Right lobe of liver (tissue), 6 donors: ENCODE measurements around the gene SMIM9. TPM values are rescaled to one million over a fixed set of nuclear protein-coding genes. Genes with fewer than 3 reads are reported as not detected.

Source experiments
- ATAC-seq, 4 donors: fragments of 200-7000 bp; cut with Tn5 transposase; one replicate each; pipeline ENCODE4 v1.9.1; 2020; ENCODE audit warnings: mild to moderate bottlenecking in 4 of 4, moderate library complexity in 4 of 4
- DNase-seq, 3 donors: peaks; one replicate each; pipeline ENCODE4 v3.0.0-alpha.2; 2020
- H3K27ac ChIP-seq, 3 donors: fragments of 200-600 bp; one replicate each; pipeline ENCODE4 v1.8.0; 2022
- H3K27me3 ChIP-seq, 2 donors: fragments of 200-600 bp; one replicate each; pipeline ENCODE4 v1.8.0; 2022
- H3K36me3 ChIP-seq, 4 donors: fragments of 200-600 bp; sonication (generic) in 1 of 4; one replicate each; pipeline versions ENCODE4 v1.5.1 to v1.8.0; 2017 to 2022; ENCODE audit warnings: control low read depth in 1 of 4
- H3K4me1 ChIP-seq, 4 donors: fragments of 200-600 bp; sonication (generic) in 1 of 4; one replicate each; pipeline versions ENCODE4 v1.5.1 to v1.8.0; 2017 to 2022; ENCODE audit warnings: control low read depth in 1 of 4
- H3K4me3 ChIP-seq, 3 donors: fragments of 200-600 bp; one replicate each; pipeline ENCODE4 v1.8.0; 2022
- H3K9me3 ChIP-seq, 4 donors: fragments of 200-600 bp; sonication (generic) in 1 of 4; one replicate each; pipeline versions ENCODE4 v1.5.1 to v1.8.0; 2017 to 2022; ENCODE audit warnings: control low read depth in 1 of 4
- CTCF ChIP-seq, 4 donors: fragments of 200-600 bp in 3 of 4; fragments of 450-650 bp in 1 of 4; IDR thresholded peaks; one replicate each; pipeline versions ENCODE4 v1.5.1 to v1.8.0; 2016 to 2022; ENCODE audit warnings: antibody characterized with exemption in 4 of 4, mild to moderate bottlenecking in 2 of 4
- POLR2A ChIP-seq: fragments of 450-650 bp; IDR thresholded peaks from one replicate; pipeline ENCODE4 v1.6.1; 2017; ENCODE audit warnings: antibody characterized with exemption, mild to moderate bottlenecking
- WGBS: methylation state at CpG from one replicate; pipeline ENCODE4 v1.1.6; 2018; ENCODE audit warnings: low coverage, low lambda C conversion rate; ENCODE audit not compliant: insufficient coverage; ENCODE audit errors: missing lambda C conversion rate; 5-methylcytosine and 5-hydroxymethylcytosine counted together
- intact Hi-C, 2 donors: fragments of 100-400 bp; cut with DNase I; formaldehyde crosslinking; loops; one replicate each; pipeline versions ENCODE4 v1.11.2 to v1.14.1; 2022
- total RNA-seq, 6 experiments: library from RNA; depleted of rRNA in 2 of 6; stranded (reverse); fragments of >200 nt in 2 of 6; fragmentation: NEBNext Ultra II Directional in 3 of 6; extraction: Animal tissue kit (Norgen Biotek cat#: 25700) in 3 of 6; gene quantifications; one replicate each; pipeline versions ENCODE4 v1.1.0 to v1.2.4, GENCODE V29; 2016 to 2023
- donor health status: DM: no; HTN: yes; CAD: no.
- donor health status: DM: no; HTN: no; CAD: no.
- donor health status: DM: no; HTN: no; CAD: no.
- donor health status: DM: no; HTN: yes; CAD: no.
- donor health status: DM: no; HTN: yes; CAD: no.

The SMIM9 gene
- total RNA-seq, 6 experiments from 2014 or later = not detected

DNA sequence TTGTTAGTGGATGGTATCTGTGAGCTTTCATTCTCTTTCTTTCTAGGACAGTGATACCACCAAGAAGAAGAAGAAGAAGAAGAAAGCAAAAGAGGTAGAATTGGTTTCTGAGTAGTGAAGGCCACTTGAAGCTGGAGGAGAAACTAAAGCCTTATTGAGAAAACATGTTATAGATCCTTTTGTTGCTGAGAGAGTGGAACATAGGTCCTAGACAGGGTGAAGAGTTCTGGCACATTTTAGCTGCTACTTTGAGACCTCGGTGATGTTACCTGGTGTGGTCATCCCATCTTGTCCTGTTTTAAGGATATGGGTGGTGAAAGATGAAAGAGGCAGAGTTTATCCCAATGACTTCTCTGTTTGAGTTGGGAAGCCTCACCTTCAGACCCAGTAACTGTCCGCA is 57.7 kb downstream of the SMIM9 start:
- Histone ChIP-seq H3K4me1 (no peaks in the 10 kb centered on the region), H3K9me3 (no peaks in the 10 kb centered on the region), H3K27me3 (no peaks in the 10 kb centered on the region), H3K27ac (no peak overlapping the region), H3K36me3 (peaks cover 0 to 25% (median 4%) of the 10 kb centered on the region in 4 donors), H3K4me3 (no peak overlapping the region)
- ATAC-seq (no peak), DNase-seq (no peak)
- intact Hi-C loops = no loop called here
- TF ChIP-seq POLR2A (no peak), CTCF (IDR thresholded peaks at IDR 0.05) (no peak)
- WGBS = 82% methylated on average over 2 of the region's 2 CpGs

DNA sequence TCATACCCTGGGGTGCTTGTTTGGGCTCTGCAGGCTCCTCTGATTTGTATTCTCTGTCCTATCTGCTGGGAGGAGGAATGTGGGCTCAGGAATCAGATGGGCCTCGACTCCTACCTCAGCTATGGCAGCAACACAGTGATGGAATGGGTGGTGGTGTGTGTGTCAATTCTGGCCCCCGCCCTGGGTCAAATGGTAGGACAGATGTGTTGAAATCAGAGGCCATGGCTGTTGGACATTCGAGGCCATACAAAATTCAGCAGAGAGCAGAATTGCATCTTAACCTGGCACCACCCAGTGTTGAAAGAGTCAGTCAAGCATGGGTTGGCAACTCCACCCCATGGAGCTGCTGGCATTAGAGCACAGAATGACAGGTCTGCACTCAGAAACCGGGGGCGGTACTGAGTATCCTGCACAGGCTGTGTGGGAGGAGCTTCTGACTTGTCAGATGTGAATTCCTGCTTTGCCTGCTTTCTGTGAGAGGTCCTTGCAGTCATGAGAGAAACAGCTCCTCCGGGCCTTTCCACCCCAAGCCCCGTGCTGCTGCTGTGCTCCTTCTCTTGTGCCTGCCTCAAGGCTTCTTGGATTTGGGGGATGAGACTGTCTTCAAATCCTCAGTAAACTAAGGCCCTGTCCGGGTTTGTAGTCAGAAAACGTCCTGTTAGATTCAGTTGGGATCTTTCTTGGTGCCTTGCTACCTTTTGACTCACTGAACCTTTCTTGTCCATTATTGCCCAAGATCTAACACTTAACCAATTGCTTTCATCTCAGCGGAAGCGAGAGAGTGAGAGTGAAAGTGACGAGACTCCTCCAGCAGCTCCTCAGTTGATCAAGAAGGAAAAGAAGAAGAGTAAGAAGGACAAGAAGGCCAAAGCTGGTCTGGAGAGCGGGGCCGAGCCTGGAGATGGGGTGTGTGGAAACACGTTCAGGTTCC is 58.8 kb downstream of the SMIM9 start:
- Histone ChIP-seq H3K36me3 (peaks cover 0 to 25% (median 4%) of the 10 kb centered on the region in 4 donors), H3K27ac (no peak overlapping the region), H3K4me3 (no peak overlapping the region), H3K9me3 (no peaks in the 10 kb centered on the region), H3K27me3 (no peaks in the 10 kb centered on the region), H3K4me1 (no peaks in the 10 kb centered on the region)
- WGBS = 60% methylated on average over 11 of the region's 15 CpGs
- DNase-seq (no peak), ATAC-seq (peak in 3 of 4 donors; percentile 29 to 82 (median 35))
- TF ChIP-seq CTCF (IDR thresholded peaks at IDR 0.05) (no peak), POLR2A (no peak)
- intact Hi-C loops = no loop called here

DNA sequence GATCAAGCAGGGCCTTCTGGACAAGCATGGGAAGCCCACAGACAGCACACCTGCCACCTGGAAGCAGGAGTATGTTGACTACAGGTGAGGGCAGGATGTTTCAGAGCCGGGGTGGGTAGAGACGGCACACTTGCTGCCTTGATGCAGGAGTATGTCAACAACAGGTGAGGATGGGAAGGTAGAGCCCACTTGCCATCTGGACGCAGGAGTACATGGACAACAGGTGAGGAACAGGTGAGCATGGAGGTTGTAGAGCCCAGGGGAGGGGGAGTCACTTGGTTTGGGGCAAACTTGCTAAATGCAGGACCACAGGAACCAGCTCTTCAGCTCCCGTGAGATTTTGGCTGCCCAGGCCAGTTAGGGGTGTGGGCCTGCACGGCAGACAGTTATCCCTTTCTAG is 59.8 kb downstream of the SMIM9 start:
- H3K27me3 ChIP-seq = no peaks in the 10 kb centered on the region
- no peak overlapping the region for H3K4me3 ChIP-seq
- ATAC-seq (no peak), DNase-seq (no peak)
- intact Hi-C loops = no loop called here
- H3K36me3 ChIP-seq = peaks cover 0 to 30% (median 4%) of the 10 kb centered on the region in 4 donors
- H3K27ac ChIP-seq = no peak overlapping the region
- H3K4me1 ChIP-seq = no peaks in the 10 kb centered on the region
- H3K9me3 ChIP-seq = no peaks in the 10 kb centered on the region
- 63% methylated on average over 4 of the region's 5 CpGs for WGBS
- no peak for TF ChIP-seq POLR2A
- TF ChIP-seq CTCF (IDR thresholded peaks at IDR 0.05) = no peak

Other genes with a start within 250 kb of the SMIM9 start
- not detected for gene CTAG1A, start 249.5 kb downstream of the SMIM9 start, total RNA-seq
- not detected for gene CTAG1B, start 215.4 kb downstream of the SMIM9 start, total RNA-seq
- not detected for gene CTAG2, start 181.1 kb downstream of the SMIM9 start, total RNA-seq
- 1 to 10 TPM in 3 of 6 experiments, under 1 TPM in 3; 0.64 to 1.7 (median 1.1) TPM for gene GAB3, start 83.6 kb downstream of the SMIM9 start, total RNA-seq
- 10 to 100 TPM in 5 of 6 experiments, 1 to 10 TPM in 1; 9.7 to 21.2 (median 17.7) TPM for gene DKC1, start 71.8 kb downstream of the SMIM9 start, total RNA-seq
- 10 to 100 TPM; 20.2 to 51.7 (median 32.5) TPM for gene MPP1, start 29.2 kb downstream of the SMIM9 start, total RNA-seq
- gene F8A1, start 51.7 kb upstream of the SMIM9 start, total RNA-seq = 10 to 100 TPM; 13.1 to 24.7 (median 17.6) TPM
- 10 to 100 TPM; 19.4 to 36.2 (median 26.3) TPM for gene F8, start 188.1 kb upstream of the SMIM9 start, total RNA-seq
- 10 to 100 TPM; 24.2 to 70.5 (median 39.7) TPM for gene FUNDC2, start 192.2 kb upstream of the SMIM9 start, total RNA-seq
- gene CMC4, start 236.5 kb upstream of the SMIM9 start, total RNA-seq = 10 to 100 TPM in 2 of 6 experiments, 1 to 10 TPM in 4; 3.9 to 12.2 (median 7.6) TPM
- 10 to 100 TPM in 4 of 6 experiments, 1 to 10 TPM in 1, under 1 TPM in 1; 0.98 to 26.8 (median 16.6) TPM for gene MTCP1, start 236.5 kb upstream of the SMIM9 start, total RNA-seq
- 10 to 100 TPM; 10.1 to 13.4 (median 10.5) TPM for gene BRCC3, start 236.8 kb upstream of the SMIM9 start, total RNA-seq